Measurements from ENCODE around the gene BICDL1.

The BICDL1 gene

GRCh38 chr12:120121343-120121742 is 132.3 kb downstream of the BICDL1 start:
- H3K4me3 ChIP-seq (replicated peaks in 1 of 2; ENCODE audit: low read depth in 2 of 2, low read length in 2 of 2): no peak overlapping the region
- TF ChIP-seq CTCF (IDR thresholded peaks at IDR 0.05; ENCODE audit: low read depth, low read length): no peak
- DNase-seq (ENCODE audit: low read depth in 2 of 2): no peak

GRCh38 chr12:120121766-120122293 is 132.8 kb downstream of the BICDL1 start:
- TF ChIP-seq CTCF (IDR thresholded peaks at IDR 0.05; ENCODE audit: low read depth, low read length): no peak
- no peak for DNase-seq (ENCODE audit: low read depth in 2 of 2)
- no peak overlapping the region for H3K4me3 ChIP-seq (replicated peaks in 1 of 2; ENCODE audit: low read depth in 2 of 2, low read length in 2 of 2)

- H3K4me3 ChIP-seq (replicated peaks in 1 of 2; ENCODE audit: low read depth in 2 of 2, low read length in 2 of 2): no peak overlapping the region
- TF ChIP-seq CTCF (IDR thresholded peaks at IDR 0.05; ENCODE audit: low read depth, low read length): no peak
- no peak for DNase-seq (ENCODE audit: low read depth in 2 of 2)
Measured at GRCh38 chr12:120125029-120125428, 136.0 kb downstream of the BICDL1 start.

GRCh38 chr12:120125792-120126634 is 137.0 kb downstream of the BICDL1 start:
- peak in 1 of 2 donors; percentile 38 for DNase-seq (ENCODE audit: low read depth in 2 of 2)
- no peak overlapping the region for H3K4me3 ChIP-seq (replicated peaks in 1 of 2; ENCODE audit: low read depth in 2 of 2, low read length in 2 of 2)
- TF ChIP-seq CTCF (IDR thresholded peaks at IDR 0.05; ENCODE audit: low read depth, low read length): no peak

GRCh38 chr12:120126635-120127005 is 137.6 kb downstream of the BICDL1 start:
- no peak for TF ChIP-seq CTCF (IDR thresholded peaks at IDR 0.05; ENCODE audit: low read depth, low read length)
- H3K4me3 ChIP-seq (replicated peaks in 1 of 2; ENCODE audit: low read depth in 2 of 2, low read length in 2 of 2): no peak overlapping the region
- peak; percentile 49 to 86 for DNase-seq (ENCODE audit: low read depth in 2 of 2)

- H3K4me3 ChIP-seq (replicated peaks in 1 of 2; ENCODE audit: low read depth in 2 of 2, low read length in 2 of 2): no peak overlapping the region
- DNase-seq (ENCODE audit: low read depth in 2 of 2): no peak
- no peak for TF ChIP-seq CTCF (IDR thresholded peaks at IDR 0.05; ENCODE audit: low read depth, low read length)
Measured at GRCh38 chr12:120130011-120130410, 141.0 kb downstream of the BICDL1 start.

Measured in cardiac fibroblast (primary cell).